Measurements from ENCODE around the gene AVPR1B.

Gene AVPR1B

DNA sequence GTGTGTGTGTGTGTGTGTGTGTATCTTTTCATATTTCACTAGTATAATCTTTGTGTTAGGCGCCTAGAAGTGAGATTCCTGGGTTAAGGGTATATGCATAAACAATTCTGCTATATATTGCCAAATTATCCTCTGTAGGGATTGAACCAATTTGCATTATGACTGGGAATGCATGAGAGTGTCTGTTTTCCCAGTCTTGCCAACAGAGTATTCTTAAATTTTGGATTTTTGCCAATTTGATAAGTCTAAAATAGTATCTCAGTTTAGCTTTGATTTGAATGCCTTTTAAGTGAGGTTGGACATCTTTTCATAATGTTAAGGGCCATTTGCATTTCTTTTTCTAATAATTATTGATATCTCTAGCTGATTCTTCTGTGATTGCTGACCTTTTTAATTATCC is 8.2 kb upstream of the AVPR1B start:
- no peak for DNase-seq
- H3K4me3 ChIP-seq (ENCODE audit: low read depth, low read length), result no peak overlapping the region

DNA sequence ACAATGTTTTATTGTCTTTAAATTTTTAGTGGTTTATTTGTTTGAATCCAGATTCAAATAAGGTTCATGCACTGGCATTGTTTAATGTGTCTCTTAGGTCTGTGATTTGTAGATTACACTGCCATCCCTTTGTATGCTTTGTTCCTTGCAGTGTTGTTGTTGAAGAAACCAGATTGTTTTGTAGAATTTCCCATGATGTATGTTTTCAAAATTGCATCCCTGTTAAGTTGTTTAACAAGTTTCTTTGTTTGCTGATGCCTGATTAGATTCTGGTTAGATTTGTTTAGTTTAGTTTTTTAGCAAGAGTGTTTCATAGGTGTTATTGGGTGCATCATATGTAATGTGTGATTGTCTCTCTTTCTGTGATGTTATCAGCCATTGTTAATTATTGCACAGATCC is 5.5 kb upstream of the AVPR1B start:
- TF ChIP-seq, protein P1, sequence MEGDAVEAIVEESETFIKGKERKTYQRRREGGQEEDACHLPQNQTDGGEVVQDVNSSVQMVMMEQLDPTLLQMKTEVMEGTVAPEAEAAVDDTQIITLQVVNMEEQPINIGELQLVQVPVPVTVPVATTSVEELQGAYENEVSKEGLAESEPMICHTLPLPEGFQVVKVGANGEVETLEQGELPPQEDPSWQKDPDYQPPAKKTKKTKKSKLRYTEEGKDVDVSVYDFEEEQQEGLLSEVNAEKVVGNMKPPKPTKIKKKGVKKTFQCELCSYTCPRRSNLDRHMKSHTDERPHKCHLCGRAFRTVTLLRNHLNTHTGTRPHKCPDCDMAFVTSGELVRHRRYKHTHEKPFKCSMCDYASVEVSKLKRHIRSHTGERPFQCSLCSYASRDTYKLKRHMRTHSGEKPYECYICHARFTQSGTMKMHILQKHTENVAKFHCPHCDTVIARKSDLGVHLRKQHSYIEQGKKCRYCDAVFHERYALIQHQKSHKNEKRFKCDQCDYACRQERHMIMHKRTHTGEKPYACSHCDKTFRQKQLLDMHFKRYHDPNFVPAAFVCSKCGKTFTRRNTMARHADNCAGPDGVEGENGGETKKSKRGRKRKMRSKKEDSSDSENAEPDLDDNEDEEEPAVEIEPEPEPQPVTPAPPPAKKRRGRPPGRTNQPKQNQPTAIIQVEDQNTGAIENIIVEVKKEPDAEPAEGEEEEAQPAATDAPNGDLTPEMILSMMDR (IDR thresholded peaks at IDR 0.05; ENCODE audit: low read depth, low read length), result no peak
- DNase-seq, result no peak
- Histone ChIP-seq H3K4me1 (no peaks in the 10 kb centered on the region), H3K9me3 (no peaks in the 10 kb centered on the region), H3K36me3 (no peaks in the 10 kb centered on the region), H3K27me3 (peaks cover 24% of the 10 kb centered on the region), H3K4me3 (ENCODE audit: low read depth, low read length) (no peak overlapping the region)

More for the DNA sequence above, 8.2 kb upstream of the AVPR1B start:
- H3K36me3 ChIP-seq, result no peaks in the 10 kb centered on the region
- no peaks in the 10 kb centered on the region for H3K9me3 ChIP-seq
- no peaks in the 10 kb centered on the region for H3K4me1 ChIP-seq
- TF ChIP-seq, protein P1 (IDR thresholded peaks at IDR 0.05; ENCODE audit: low read depth, low read length), result no peak
- peaks cover 20% of the 10 kb centered on the region for H3K27me3 ChIP-seq

GRCh38 chr1:206121269-206121668 is 4.1 kb upstream of the AVPR1B start:
- Histone ChIP-seq H3K9me3 (no peaks in the 10 kb centered on the region), H3K4me3 (ENCODE audit: low read depth, low read length) (no peak overlapping the region), H3K36me3 (no peaks in the 10 kb centered on the region), H3K4me1 (no peaks in the 10 kb centered on the region), H3K27me3 (peaks cover 28% of the 10 kb centered on the region)
- TF ChIP-seq, protein P1 (IDR thresholded peaks at IDR 0.05; ENCODE audit: low read depth, low read length), result no peak
- no peak for DNase-seq

DNA sequence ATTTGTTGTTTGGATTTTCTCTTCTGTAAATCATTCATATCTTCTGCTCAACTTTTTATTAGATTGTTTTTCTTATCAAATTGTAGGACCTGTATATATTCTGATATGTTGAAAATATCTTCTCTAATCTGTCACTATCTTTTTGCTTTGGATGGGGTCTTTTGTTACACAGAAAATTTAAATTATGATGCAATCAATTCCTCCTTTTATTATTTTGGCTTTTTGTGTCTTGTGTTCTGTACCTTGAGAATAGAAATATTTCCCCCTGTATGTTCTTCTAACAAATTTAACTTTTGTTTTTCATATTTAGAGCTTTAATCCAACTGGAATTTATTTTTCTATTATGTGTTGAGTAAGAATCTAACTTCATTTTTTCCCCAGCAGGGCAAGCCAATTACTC is 3.2 kb upstream of the AVPR1B start:
- peaks cover 28% of the 10 kb centered on the region for H3K27me3 ChIP-seq
- TF ChIP-seq, protein P1 (IDR thresholded peaks at IDR 0.05; ENCODE audit: low read depth, low read length), result no peak
- H3K4me3 ChIP-seq (ENCODE audit: low read depth, low read length), result no peak overlapping the region
- no peak for DNase-seq
- H3K4me1 ChIP-seq, result no peaks in the 10 kb centered on the region
- H3K36me3 ChIP-seq, result no peaks in the 10 kb centered on the region
- no peaks in the 10 kb centered on the region for H3K9me3 ChIP-seq

DNA sequence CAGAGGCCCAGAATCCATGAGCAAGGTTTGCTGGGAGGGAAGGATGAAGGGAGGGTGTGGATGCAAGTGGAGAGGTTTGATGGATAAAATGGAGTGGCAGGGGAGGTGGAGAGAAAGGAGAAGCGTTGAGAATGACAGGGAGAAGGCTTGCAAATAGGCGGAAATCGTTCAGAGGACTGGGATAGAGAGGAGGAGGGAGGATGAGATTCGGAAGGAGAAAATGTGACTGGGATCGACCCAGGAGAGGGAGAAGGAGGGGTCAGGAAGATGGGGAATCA is 376 bp downstream of the AVPR1B start:
- Histone ChIP-seq H3K36me3 (no peaks in the 10 kb centered on the region), H3K4me3 (ENCODE audit: low read depth, low read length) (no peak overlapping the region), H3K4me1 (no peaks in the 10 kb centered on the region), H3K9me3 (no peaks in the 10 kb centered on the region), H3K27me3 (peaks cover 35% of the 10 kb centered on the region)
- DNase-seq, result no peak
- TF ChIP-seq, protein P1 (IDR thresholded peaks at IDR 0.05; ENCODE audit: low read depth, low read length), result no peak

GRCh38 chr1:206116191-206116872 is 856 bp downstream of the AVPR1B start:
- Histone ChIP-seq H3K36me3 (no peaks in the 10 kb centered on the region), H3K9me3 (no peaks in the 10 kb centered on the region), H3K27me3 (peaks cover 35% of the 10 kb centered on the region), H3K4me3 (ENCODE audit: low read depth, low read length) (no peak overlapping the region), H3K4me1 (no peaks in the 10 kb centered on the region)
- DNase-seq, result no peak
- TF ChIP-seq, protein P1 (IDR thresholded peaks at IDR 0.05; ENCODE audit: low read depth, low read length), result no peak
